ENCODE data around the gene AMFR.

The AMFR gene

DNA sequence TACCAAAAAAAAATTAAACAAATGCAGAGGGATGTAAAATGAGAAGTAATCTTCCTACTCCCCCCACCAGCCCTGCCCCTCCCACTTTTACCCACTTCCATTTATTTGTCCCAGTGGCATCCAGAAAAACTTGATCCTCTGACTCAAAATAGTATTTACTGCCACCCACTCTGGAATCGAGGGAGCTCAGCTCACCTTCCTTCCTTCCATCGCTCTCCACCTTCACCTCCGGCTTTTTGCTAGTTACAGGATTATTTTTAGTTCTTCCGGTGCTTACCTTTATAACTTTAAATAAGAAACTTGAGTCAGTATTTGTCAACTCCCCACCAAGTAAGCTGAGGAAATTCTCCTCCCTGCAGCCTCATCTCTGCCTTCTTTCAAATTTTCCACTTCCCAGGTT is 94.9 kb downstream of the AMFR start:
- DNase-seq (ENCODE audit: low spot score), result no peak

DNA sequence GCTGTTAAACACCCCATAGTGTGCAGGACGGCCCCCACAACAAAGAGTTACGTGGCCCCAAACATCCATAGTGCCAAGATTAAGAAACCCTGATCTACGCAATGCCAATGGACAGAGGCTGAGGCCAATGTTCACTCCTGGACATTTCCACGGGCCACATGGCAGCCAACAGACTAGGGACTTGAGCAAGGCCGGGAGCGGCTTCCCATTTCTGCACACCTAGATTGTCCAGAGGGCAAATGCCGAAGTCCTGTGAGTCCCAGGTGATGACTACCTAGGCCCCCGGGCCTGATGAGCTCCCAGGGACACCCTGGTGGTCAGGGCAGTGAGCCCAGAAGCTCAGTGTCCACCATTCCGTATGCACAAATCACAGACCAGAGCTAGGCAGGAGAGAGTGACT is 95.5 kb downstream of the AMFR start:
- no peak for DNase-seq (ENCODE audit: low spot score)

DNA sequence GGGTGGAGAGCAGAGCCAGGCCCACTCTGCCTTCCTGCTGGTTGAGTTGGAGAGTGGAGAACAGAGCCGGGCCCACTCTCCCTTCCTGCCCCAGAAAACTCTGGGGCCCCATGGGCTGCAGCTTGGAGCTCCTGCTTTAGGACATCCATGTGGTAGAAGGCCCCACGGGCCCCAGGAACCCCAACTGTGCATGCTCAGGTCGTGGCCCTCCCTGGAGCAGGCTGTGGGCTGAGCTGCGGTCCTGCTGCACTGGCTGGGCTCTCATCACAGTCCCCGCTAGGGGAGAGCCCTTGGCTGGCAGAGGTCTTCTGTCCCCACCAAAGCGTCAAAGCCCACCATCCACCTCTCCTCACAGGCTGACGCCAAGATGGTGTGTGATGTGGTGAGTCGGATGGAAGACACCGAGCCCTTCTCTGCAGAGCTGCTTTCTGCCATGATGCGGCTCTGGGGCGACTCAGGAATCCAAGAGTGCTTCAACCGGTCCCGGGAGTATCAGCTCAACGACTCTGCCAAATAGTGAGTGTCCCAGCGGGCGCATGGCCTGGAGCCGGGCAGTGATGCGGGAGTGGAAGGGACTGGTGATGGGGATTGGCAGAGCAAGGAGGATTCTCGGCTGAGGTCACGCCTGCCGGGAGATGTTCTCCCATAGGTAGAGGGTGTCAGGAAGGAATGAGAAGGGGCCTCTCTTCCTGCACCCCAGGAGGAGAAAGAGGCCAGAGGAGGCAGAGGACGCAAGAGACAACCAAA is 96.9 kb downstream of the AMFR start:
- no peak for DNase-seq (ENCODE audit: low spot score)

DNA sequence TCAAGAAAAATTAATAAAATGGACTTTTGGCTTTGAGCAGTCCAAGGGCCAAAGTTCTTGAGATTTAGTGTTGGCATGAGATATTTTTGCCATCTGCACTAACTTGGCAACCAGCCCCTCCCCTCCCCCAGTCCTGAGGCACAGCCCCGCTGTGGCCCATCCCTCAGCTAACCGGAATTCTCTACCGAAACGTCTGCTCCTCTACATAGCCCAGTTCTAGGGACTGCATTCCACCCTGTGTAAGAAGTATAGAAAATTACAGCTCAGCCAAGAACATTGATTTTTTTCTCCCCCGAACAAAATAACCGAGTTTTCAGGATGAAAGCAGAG is 97.5 kb downstream of the AMFR start:
- no peak for DNase-seq (ENCODE audit: low spot score)

DNA sequence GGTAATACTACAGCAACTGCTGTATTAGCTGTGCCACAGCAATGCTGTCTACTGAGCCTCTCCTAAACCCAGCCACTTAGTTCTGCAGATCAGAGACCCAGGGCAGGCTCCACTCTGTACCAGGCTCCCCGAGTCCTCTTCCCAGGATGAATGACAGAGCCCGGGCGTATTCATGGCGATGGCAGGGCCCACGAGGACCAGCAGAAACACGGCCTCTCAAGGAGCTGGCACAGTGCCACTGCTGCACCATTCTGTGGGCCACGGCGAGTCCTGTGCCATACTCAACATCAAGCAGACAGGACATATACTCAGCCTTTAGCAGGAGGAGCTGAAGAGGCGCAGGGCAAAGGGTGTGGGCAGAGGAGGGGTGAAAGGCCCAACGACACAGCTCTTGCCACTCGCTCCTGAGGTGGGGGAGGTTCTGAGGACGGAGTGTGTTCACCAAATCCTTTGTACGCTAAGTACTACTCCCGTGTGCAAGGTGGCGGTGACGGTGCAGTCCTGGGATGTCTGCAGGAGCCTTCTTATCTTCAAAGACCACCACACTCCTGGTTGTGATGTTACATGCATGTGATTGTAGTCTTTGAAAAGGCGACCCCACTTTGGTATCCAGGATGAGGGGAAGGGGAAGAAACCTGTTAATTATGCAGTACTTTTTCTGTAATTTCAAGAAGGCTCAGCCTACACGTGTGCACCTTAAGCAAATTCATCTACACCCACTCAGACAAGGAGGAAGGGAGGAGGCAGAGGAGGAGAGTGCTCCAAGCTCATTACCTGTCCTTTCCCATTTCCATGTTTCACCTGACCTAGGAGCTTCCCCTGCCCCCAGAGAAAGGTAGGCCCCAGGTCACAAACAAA is 98.0 kb downstream of the AMFR start:
- no peak for DNase-seq (ENCODE audit: low spot score)

DNA sequence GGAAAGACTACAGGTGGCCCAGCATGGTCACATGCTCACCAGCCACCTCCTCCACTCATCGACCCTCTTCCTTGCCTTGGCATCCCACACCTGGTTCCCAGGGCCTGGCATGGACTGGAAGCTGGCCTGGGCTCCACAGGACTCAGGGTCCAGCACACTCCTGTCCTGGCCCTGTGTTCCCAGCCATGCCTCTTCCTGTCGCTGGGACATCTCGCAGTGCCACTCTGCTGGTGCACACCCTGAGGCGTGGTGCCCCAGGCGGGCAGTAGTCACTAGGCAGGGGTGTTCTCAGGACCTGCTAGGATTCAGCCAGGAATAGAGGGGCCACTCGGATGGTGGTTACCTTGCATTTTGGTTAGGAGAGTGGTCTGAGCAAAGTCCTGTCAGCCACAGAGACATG is 99.4 kb downstream of the AMFR start:
- DNase-seq (ENCODE audit: low spot score), result no peak

DNA sequence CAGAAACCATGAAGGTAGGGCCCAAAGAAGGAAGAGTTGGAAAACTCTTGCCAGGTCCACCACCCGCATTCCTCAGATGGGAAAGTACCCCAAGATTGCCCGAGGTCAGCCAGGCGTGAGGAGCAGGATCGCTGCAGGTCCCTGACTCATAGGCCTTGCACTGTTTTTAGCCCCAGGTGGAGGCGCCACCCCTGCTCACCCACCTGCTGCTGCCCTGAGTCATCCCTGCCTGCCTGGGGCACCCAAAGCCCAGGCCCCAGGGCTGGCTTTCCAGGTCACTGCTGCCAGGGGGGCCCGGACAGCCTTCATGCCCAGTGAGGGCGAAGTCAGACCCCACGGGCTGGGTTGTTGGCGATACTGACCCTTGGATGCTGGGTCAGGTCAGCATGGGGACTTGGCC is 100.9 kb downstream of the AMFR start:
- DNase-seq (ENCODE audit: low spot score), result no peak

DNA sequence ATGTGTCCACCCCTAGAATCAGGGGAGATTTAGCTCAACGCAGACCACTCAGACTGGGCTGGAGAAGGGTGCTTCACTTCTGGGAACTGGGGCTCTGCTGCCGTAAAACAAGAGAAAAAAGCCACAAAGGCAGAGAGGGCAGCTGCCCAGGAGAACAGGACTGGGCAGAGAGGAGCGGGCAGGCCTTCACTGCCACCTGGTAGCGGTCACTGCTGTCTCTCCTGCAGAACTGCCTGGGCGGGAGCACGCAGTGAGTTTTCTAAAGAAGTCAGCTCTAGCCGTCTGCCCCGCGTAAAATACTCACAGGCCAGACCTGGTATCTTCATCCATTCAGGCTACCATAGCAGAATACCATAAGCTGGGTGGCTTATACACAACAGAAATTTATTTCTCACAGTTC is 103.8 kb downstream of the AMFR start:
- no peak for DNase-seq (ENCODE audit: low spot score)

DNA sequence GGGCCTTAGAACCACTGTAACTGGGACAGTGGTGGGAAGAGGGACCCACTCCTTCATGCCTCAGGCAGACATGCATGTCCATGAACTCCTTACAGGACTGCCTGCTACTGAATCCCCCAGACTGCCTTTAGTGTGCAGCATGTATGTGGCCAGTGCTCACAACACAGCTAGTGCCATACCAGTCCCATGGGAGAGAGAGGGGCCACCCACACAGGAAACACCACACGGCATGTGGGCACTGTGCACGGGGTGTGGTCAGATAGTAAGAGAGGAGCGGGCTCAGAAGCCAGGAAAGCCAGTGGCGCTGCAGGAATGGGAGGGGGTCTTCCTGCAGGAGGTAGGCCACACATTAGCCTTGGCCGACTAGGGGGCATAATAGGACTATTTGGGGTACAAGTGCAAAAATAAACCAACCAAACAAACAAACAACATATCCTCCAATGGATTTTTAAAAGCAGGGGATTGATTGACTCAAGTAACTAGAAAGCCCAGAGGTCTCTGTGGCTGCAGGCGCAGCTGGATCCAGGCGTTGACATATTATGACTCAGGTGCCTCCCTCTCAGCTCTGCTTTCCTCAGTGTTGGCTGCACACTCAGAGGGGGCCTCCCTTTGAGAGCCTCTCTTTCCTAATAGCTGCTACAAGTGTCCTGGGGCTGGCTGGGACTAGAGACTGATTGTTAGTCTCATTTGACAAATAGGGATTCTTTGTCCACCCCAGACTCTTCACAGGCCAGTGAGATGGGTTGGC is 104.4 kb downstream of the AMFR start:
- no peak for DNase-seq (ENCODE audit: low spot score)

DNA sequence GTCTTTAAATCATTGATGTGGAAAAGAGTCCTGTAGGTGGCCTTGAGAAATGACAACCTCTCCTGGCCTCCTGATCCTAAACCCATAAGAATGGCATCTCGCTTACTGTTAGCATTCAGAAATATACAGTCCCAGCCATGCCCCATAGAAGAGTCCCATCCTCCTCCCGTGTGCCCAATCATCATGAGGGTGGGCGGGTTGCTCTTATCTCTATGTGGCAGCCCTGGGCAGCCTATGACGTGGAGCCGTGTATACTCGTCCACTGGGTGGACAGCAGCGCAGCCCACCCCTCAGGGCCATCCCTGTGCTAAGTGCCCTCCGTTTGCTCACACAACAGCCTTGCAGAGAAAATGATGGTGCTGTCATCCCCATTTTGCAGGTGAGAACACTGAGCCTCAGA is 105.3 kb downstream of the AMFR start:
- no peak for DNase-seq (ENCODE audit: low spot score)

DNA sequence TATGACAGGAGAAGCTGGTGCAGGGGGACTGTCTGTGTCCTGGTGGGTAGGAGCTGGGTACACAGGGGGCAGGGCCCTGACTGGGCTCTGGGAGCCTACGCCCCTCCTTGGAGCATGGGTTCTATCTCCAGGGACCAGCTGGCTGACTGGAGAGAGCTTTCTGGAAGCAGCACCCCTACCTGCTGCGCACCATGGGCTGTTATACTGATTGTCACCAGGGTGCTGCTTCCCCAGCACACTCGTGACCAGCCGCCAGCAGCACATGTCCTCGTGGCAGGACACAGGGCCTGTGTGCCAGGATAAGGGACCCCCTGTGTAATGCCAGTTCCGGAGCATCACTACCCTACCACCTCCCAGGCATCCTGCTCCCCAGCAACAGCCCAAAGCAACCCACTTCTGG is 106.0 kb downstream of the AMFR start:
- no peak for DNase-seq (ENCODE audit: low spot score)

DNA sequence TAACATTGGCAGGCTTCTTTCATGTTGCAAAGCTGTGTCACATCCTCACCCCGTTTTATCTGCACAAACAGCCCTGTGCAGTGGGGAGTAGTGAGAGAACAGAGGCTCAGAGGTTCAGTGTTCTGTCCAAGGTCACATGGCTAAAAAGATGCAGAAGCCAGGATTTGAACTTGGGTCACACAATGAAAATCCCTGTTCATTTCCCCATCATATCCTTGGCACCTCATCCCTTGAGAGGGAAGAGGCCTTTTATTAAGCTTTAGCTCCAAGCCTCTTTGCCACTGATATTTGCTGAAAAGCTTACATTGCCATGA is 106.6 kb downstream of the AMFR start:
- no peak for DNase-seq (ENCODE audit: low spot score)

DNA sequence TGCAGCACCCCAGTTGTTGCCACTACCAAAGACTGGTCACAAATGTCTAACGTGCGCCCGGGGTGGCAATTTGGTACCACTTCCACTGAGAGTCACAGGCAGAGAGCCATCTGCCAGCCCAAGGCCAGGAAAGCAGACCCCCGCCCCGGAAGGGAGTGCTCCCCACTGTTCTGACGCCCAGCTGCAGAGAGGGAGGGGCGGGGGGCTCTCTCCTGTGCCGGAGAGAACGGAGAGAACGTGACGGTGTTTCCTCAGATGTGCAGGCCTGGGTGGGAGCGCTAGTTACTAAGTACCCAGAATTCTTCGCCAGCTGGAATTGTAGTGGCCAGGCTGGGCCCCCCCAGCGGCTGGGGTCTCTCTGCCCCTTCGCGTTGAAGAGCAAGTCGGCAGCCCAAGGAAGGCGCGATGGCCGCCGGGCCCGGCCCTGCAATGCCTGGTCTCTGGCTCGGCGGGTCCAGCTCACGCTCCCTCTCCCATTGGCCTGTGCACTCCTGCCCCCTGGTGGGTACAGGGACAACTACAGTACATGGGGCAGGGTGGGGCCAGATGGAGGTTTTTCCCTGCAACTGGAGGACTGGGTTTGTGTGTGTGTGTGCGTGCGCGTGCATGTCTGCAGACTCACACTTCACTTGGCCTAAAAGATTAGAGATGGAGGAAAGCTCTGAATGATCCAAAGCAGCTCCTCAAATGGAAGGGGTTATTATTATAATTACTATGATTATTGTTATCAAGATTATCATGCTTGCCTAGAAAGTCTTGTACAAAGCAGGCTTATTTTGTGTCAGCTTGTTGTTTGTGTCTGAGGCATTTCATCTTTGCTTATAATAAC is 107.1 kb downstream of the AMFR start:
- peak; percentile 97 for DNase-seq (ENCODE audit: low spot score)

DNA sequence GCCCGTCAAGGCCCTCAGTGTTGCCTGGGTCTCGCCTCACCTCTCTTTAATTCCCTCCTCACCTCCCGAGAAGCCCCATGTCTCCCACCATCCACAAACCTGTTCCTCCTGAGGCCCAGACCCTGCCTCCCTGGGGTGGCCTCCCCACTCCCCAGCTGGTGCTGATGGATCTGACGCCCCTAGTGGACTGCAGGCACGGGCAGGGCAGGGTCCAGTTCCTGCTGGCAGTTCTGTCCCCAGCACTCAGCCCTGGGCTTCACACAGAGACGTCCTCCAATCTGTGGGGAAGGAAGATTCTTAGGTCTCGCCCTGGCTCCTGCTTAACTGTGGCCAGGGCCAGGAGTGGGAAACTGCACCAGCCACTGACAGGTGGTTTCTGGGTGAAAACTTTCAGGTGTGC is 108.8 kb downstream of the AMFR start:
- no peak for DNase-seq (ENCODE audit: low spot score)

DNA sequence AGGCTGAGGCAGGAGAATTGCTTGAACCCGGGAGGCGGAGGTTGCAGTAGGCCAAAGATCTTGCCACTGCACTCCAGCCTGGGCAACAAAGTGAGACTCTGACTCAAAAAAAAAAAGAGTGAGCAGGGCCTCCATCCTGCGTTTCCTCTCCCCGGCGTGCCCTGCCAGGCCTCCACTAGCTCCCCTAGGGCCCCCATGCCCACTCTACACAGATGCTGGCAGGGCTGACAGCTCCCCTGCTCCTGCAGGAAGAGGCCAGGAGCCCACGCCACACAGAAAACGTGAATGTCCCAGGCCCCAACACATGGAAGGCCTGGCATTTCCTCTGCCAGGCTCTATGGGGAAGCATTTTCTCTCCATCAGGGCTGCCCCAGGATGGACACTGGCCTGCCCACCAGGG is 109.4 kb downstream of the AMFR start:
- no peak for DNase-seq (ENCODE audit: low spot score)

DNA sequence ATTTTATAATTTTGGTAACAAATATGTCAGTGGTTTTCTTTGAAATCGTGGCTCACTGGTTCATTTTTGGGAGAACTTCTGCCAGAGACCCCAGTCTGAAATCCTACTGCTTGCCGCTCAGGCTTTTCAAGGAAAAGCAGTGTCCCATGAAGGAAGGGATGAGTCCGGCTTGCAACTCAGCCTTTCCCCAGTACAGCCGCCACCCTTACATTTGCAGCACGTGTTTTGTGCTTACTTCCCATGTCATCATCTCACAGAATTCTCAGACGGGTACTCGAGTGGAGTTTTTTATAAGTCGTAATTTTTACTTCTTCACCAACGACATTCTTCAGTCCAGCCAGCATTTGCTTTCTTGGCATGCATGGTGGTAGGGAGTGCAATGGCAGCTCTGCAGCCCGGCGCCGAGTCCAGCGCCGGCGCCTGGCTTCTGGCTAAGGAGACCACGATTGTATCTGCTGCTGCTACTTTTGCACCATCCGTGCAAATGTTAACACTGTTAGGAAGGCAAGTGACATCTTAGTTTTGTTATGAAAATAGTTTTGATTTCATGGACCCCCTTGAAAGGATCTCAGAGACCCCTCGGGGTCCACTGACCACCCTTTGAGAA is 111.0 kb downstream of the AMFR start:
- no peak for DNase-seq (ENCODE audit: low spot score)

DNA sequence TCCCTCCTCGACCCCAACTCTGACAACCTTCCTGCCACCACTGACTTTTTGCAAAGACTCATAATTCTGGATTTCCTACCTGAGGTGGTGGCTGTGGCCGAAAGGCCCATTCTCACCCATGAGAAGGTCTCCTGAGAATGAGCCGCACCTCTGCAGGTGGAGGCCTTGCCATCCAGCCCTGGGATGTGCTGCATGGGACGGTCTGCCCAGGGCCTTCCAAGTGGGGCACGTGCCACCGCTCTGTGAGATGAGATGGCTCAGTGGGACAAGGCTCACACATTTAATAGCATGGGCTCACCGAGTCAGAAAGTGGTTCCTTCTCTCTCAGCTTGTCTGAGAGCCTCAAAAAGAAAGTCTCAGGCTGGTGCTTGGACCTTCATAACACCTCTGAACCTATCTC is 112.8 kb downstream of the AMFR start:
- no peak for DNase-seq (ENCODE audit: low spot score)

DNA sequence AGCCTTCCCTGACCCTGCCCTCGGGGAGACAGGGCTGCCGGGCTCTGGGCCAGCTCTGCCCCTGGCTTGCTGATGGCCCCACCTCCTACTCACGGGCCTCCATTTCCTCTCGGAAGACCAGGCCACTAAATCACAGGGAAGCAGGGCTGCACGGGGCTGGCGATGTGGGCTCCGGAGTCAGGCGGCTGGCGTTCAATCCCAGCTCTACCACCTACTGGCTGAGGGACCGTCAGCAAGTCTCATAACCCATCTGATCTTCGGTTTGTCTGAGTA is 113.4 kb downstream of the AMFR start:
- DNase-seq (ENCODE audit: low spot score), result no peak

Measured in GM03348 (cell line).